Ovary (tissue), 3 donors: Measurements from ENCODE around the gene NSL1.

Experiments used
- EP300 ChIP-seq: sonication (generic); formaldehyde crosslinking; IDR thresholded peaks from one replicate; pipeline ENCODE4 v1.6.1; 2017; ENCODE audit warnings: antibody characterized with exemption
- POLR2A ChIP-seq: fragments of 450-650 bp; IDR thresholded peaks from one replicate; pipeline ENCODE4 v1.6.1; 2017; ENCODE audit warnings: antibody characterized with exemption, mild to moderate bottlenecking, moderate library complexity
- TF ChIP-seq, protein P1 (sequence below), 3 donors: fragments of 450-650 bp in 2 of 3; fragments of 200-600 bp in 1 of 3; IDR thresholded peaks; one replicate each; pipeline versions ENCODE4 v1.5.1 to v1.8.0; 2016 to 2022; ENCODE audit warnings: antibody characterized with exemption in 3 of 3, mild to moderate bottlenecking in 1 of 3
- donor health status: DM: no; HTN: no; CAD: no.

DNA sequence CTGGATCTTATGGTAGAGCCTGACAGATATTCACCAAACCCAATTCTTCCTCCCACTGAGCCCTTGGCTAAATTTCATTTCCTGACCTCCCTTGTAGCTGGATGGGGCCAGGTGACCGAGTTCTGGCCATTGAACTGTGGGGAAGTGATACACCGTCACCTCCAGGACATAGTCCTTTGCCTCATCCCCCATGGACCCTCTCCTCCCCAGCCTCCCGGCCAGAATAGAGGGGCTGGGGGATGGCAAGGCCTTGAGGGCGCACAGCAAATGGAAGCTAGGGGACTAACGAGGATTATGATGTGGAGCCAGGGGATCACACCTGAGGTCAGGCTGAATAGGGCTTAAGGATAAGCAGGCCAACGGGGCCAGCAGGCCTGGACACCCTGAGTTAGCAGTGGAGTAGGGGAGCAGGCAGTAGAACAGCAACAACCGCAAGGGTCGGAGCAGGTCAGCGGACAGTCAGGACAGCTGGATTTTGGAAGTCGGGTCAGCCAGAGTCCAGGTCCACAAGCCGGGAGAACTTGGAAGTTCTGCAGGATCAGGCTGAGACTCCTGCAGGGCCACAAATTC is 107.0 kb downstream of the NSL1 start:
- TF ChIP-seq, protein P1, sequence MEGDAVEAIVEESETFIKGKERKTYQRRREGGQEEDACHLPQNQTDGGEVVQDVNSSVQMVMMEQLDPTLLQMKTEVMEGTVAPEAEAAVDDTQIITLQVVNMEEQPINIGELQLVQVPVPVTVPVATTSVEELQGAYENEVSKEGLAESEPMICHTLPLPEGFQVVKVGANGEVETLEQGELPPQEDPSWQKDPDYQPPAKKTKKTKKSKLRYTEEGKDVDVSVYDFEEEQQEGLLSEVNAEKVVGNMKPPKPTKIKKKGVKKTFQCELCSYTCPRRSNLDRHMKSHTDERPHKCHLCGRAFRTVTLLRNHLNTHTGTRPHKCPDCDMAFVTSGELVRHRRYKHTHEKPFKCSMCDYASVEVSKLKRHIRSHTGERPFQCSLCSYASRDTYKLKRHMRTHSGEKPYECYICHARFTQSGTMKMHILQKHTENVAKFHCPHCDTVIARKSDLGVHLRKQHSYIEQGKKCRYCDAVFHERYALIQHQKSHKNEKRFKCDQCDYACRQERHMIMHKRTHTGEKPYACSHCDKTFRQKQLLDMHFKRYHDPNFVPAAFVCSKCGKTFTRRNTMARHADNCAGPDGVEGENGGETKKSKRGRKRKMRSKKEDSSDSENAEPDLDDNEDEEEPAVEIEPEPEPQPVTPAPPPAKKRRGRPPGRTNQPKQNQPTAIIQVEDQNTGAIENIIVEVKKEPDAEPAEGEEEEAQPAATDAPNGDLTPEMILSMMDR (IDR thresholded peaks at IDR 0.05): no peak
- TF ChIP-seq POLR2A (no peak), EP300 (no peak)
